ENCODE measurements around the gene ATP11B.

Gene ATP11B

GRCh38 chr3:182912474-182912873 is 119.2 kb downstream of the ATP11B start:
- no peak for DNase-seq
- H3K27ac ChIP-seq = no peak overlapping the region
- H3K9me3 ChIP-seq (ENCODE audit: severe bottlenecking) = no peaks in the 10 kb centered on the region
- H3K4me3 ChIP-seq (ENCODE audit: low read depth, low read length) = no peak overlapping the region
- peaks cover 3% of the 10 kb centered on the region; the same call in 1 of the 2 replicates for H3K36me3 ChIP-seq
- no peaks in the 10 kb centered on the region for H3K27me3 ChIP-seq (ENCODE audit: insufficient read depth, low read depth, severe bottlenecking)
- TF ChIP-seq CTCF (IDR thresholded peaks at IDR 0.05; ENCODE audit: low read depth, low read length) = no peak

GRCh38 chr3:182913889-182914288 is 120.6 kb downstream of the ATP11B start:
- no peak for TF ChIP-seq CTCF (IDR thresholded peaks at IDR 0.05; ENCODE audit: low read depth, low read length)
- DNase-seq = no peak
- no peak overlapping the region for H3K27ac ChIP-seq

GRCh38 chr3:182914341-182914740 is 121.0 kb downstream of the ATP11B start:
- H3K4me3 ChIP-seq (ENCODE audit: low read depth, low read length) = no peak overlapping the region

More at GRCh38 chr3:182913889-182914288, 120.6 kb downstream of the ATP11B start:
- Histone ChIP-seq H3K9me3 (ENCODE audit: severe bottlenecking) (no peaks in the 10 kb centered on the region), H3K27me3 (ENCODE audit: insufficient read depth, low read depth, severe bottlenecking) (no peaks in the 10 kb centered on the region), H3K4me3 (ENCODE audit: low read depth, low read length) (no peak overlapping the region), H3K36me3 (peaks cover 3% of the 10 kb centered on the region; the same call in 1 of the 2 replicates)

GRCh38 chr3:182917134-182917533 is 123.8 kb downstream of the ATP11B start:
- H3K27me3 ChIP-seq (ENCODE audit: insufficient read depth, low read depth, severe bottlenecking) = no peaks in the 10 kb centered on the region
- no peak for TF ChIP-seq CTCF (IDR thresholded peaks at IDR 0.05; ENCODE audit: low read depth, low read length)
- no peaks in the 10 kb centered on the region for H3K9me3 ChIP-seq (ENCODE audit: severe bottlenecking)
- no peak overlapping the region for H3K27ac ChIP-seq
- DNase-seq = no peak
- H3K4me3 ChIP-seq (ENCODE audit: low read depth, low read length) = no peak overlapping the region
- H3K36me3 ChIP-seq = peaks cover 3% of the 10 kb centered on the region; the same call in 1 of the 2 replicates

More at GRCh38 chr3:182914341-182914740, 121.0 kb downstream of the ATP11B start:
- H3K27ac ChIP-seq = no peak overlapping the region
- TF ChIP-seq CTCF (IDR thresholded peaks at IDR 0.05; ENCODE audit: low read depth, low read length) = no peak
- H3K36me3 ChIP-seq = peaks cover 3% of the 10 kb centered on the region; the same call in 1 of the 2 replicates
- DNase-seq = no peak
- no peaks in the 10 kb centered on the region for H3K9me3 ChIP-seq (ENCODE audit: severe bottlenecking)
- H3K27me3 ChIP-seq (ENCODE audit: insufficient read depth, low read depth, severe bottlenecking) = no peaks in the 10 kb centered on the region

- Histone ChIP-seq H3K4me3 (ENCODE audit: low read depth, low read length) (no peak overlapping the region), H3K9me3 (ENCODE audit: severe bottlenecking) (no peaks in the 10 kb centered on the region), H3K27me3 (ENCODE audit: insufficient read depth, low read depth, severe bottlenecking) (no peaks in the 10 kb centered on the region), H3K36me3 (no peaks in the 10 kb centered on the region), H3K27ac (no peak overlapping the region)
- TF ChIP-seq CTCF (IDR thresholded peaks at IDR 0.05; ENCODE audit: low read depth, low read length) = no peak
- no peak for DNase-seq
Measured at GRCh38 chr3:182919866-182920357, 126.6 kb downstream of the ATP11B start.

- Histone ChIP-seq H3K9me3 (ENCODE audit: severe bottlenecking) (no peaks in the 10 kb centered on the region), H3K36me3 (no peaks in the 10 kb centered on the region), H3K27ac (no peak overlapping the region), H3K27me3 (ENCODE audit: insufficient read depth, low read depth, severe bottlenecking) (no peaks in the 10 kb centered on the region), H3K4me3 (ENCODE audit: low read depth, low read length) (no peak overlapping the region)
- no peak for DNase-seq
- TF ChIP-seq CTCF (IDR thresholded peaks at IDR 0.05; ENCODE audit: low read depth, low read length) = no peak
Measured at GRCh38 chr3:182920515-182921084, 127.3 kb downstream of the ATP11B start.

Data from WERI-Rb-1 (cell line).